GM20000 (cell line): ENCODE measurements around the gene SPOCK1.

ENCODE experiments used
- DNase-seq: peaks from one replicate; pipeline ENCODE4 v3.0.0; 2012; ENCODE audit warnings: low spot score
- CTCF ChIP-seq: IDR thresholded peaks from 2 replicates; pipeline ENCODE4 v1.5.1; 2012; ENCODE audit warnings: mild to moderate bottlenecking, control low read depth; ENCODE audit errors: extremely low read depth, missing control alignments

The SPOCK1 gene

GRCh38 chr5:137001026-137001569, 498.0 kb downstream of the SPOCK1 start:
- no peak for TF ChIP-seq CTCF
- no peak for DNase-seq

GRCh38 chr5:136999787-137000186, 499.3 kb downstream of the SPOCK1 start:
- DNase-seq, result no peak

GRCh38 chr5:136998854-136999357, 500.2 kb downstream of the SPOCK1 start:
- TF ChIP-seq CTCF, result no peak
- no peak for DNase-seq

More at GRCh38 chr5:136999787-137000186, 499.3 kb downstream of the SPOCK1 start:
- TF ChIP-seq CTCF, result no peak

- no peak for TF ChIP-seq CTCF
Measured at GRCh38 chr5:136994154-136994553, 505.0 kb downstream of the SPOCK1 start.

GRCh38 chr5:136992796-136993489, 506.2 kb downstream of the SPOCK1 start:
- DNase-seq, result no peak
- TF ChIP-seq CTCF, result no peak

More at GRCh38 chr5:136994154-136994553, 505.0 kb downstream of the SPOCK1 start:
- no peak for DNase-seq

- no peak for TF ChIP-seq CTCF
- no peak for DNase-seq
Measured at GRCh38 chr5:136985785-136986475, 513.2 kb downstream of the SPOCK1 start.
